ENCODE measurements around the gene EFHC1.

The EFHC1 gene

GRCh38 chr6:52482903-52483670, 62.9 kb downstream of the EFHC1 start:
- no peak for DNase-seq (ENCODE audit: low spot score)
- no peaks in the 10 kb centered on the region for H3K27me3 ChIP-seq (ENCODE audit: control insufficient read depth in 3 of 3, insufficient read depth in 3 of 3, low read depth in 1 of 3, low read length in 3 of 3)
- no peak overlapping the region for H2BK15ac ChIP-seq (ENCODE audit: low read length)
- H2BK12ac ChIP-seq (ENCODE audit: low read length): no peak overlapping the region
- peaks cover 0 to 6% of the 10 kb centered on the region in 2 donors for H3K4me1 ChIP-seq (ENCODE audit: control insufficient read depth in 2 of 2, insufficient read depth in 1 of 2, low read depth in 1 of 2, low read length in 2 of 2)
- no peak overlapping the region for H4K8ac ChIP-seq (ENCODE audit: low read depth, low read length)
- H2BK5ac ChIP-seq (ENCODE audit: low read length): no peak overlapping the region
- no peak overlapping the region for H3K18ac ChIP-seq (ENCODE audit: low read length)
- no peak overlapping the region for H2AFZ ChIP-seq (ENCODE audit: low read length)
- no peak overlapping the region for H3K4me3 ChIP-seq (ENCODE audit: low read length in 2 of 2)
- H4K91ac ChIP-seq (ENCODE audit: low read depth, low read length, poor library complexity): no peak overlapping the region
- H3K4ac ChIP-seq (ENCODE audit: low read length): no peak overlapping the region
- no peaks in the 10 kb centered on the region for H3K79me1 ChIP-seq (ENCODE audit: low read depth, low read length)
- no peaks in the 10 kb centered on the region for H3K9me3 ChIP-seq (replicated peaks in 1 of 2; ENCODE audit: control insufficient read depth in 2 of 2, insufficient read depth in 1 of 2, low read depth in 1 of 2, low read length in 2 of 2)
- H3K9ac ChIP-seq (ENCODE audit: low read depth, low read length, poor library complexity): no peak overlapping the region
- H3K4me2 ChIP-seq (ENCODE audit: insufficient read depth, low read length, poor library complexity, severe bottlenecking): no peak overlapping the region
- H3K27ac ChIP-seq (replicated peaks; ENCODE audit: low read length): no peak overlapping the region
- H3K36me3 ChIP-seq (replicated peaks in 1 of 2; ENCODE audit: control insufficient read depth in 2 of 2, insufficient read depth in 2 of 2, low read length in 2 of 2): peaks cover 7 to 38% of the 10 kb centered on the region in 2 donors
- WGBS, 2 donors (ENCODE audit: extremely low coverage in 2 of 2, insufficient read length in 2 of 2, insufficient replicate concordance in 1 of 2): no CpG with 5 or more reads among the region's 7 CpGs
- H2AK5ac ChIP-seq (ENCODE audit: low read depth, low read length): no peak overlapping the region
- no peak overlapping the region for H3K23ac ChIP-seq (ENCODE audit: low read depth, low read length, poor library complexity)
- no peak overlapping the region for H3K14ac ChIP-seq (ENCODE audit: low read length)
- no peak overlapping the region for H2BK120ac ChIP-seq (ENCODE audit: low read depth, low read length)

- H3K27ac ChIP-seq (replicated peaks; ENCODE audit: low read length): no peak overlapping the region
- no peak overlapping the region for H2BK5ac ChIP-seq (ENCODE audit: low read length)
- no peak overlapping the region for H2BK15ac ChIP-seq (ENCODE audit: low read length)
- H3K79me1 ChIP-seq (ENCODE audit: low read depth, low read length): no peaks in the 10 kb centered on the region
- no peaks in the 10 kb centered on the region for H3K9me3 ChIP-seq (replicated peaks in 1 of 2; ENCODE audit: control insufficient read depth in 2 of 2, insufficient read depth in 1 of 2, low read depth in 1 of 2, low read length in 2 of 2)
- H3K4me2 ChIP-seq (ENCODE audit: insufficient read depth, low read length, poor library complexity, severe bottlenecking): no peak overlapping the region
- peaks cover 0 to 6% of the 10 kb centered on the region in 2 donors for H3K4me1 ChIP-seq (ENCODE audit: control insufficient read depth in 2 of 2, insufficient read depth in 1 of 2, low read depth in 1 of 2, low read length in 2 of 2)
- H3K36me3 ChIP-seq (replicated peaks in 1 of 2; ENCODE audit: control insufficient read depth in 2 of 2, insufficient read depth in 2 of 2, low read length in 2 of 2): peaks cover 7 to 38% of the 10 kb centered on the region in 2 donors
- DNase-seq (ENCODE audit: low spot score): no peak
- WGBS, 2 donors (ENCODE audit: extremely low coverage in 2 of 2, insufficient read length in 2 of 2, insufficient replicate concordance in 1 of 2): no CpG with 5 or more reads among the region's 3 CpGs
- H2AK5ac ChIP-seq (ENCODE audit: low read depth, low read length): no peak overlapping the region
- no peak overlapping the region for H3K4me3 ChIP-seq (ENCODE audit: low read length in 2 of 2)
- no peak overlapping the region for H3K18ac ChIP-seq (ENCODE audit: low read length)
- no peak overlapping the region for H4K91ac ChIP-seq (ENCODE audit: low read depth, low read length, poor library complexity)
- H3K9ac ChIP-seq (ENCODE audit: low read depth, low read length, poor library complexity): no peak overlapping the region
- no peak overlapping the region for H2AFZ ChIP-seq (ENCODE audit: low read length)
- H3K4ac ChIP-seq (ENCODE audit: low read length): no peak overlapping the region
- no peak overlapping the region for H3K23ac ChIP-seq (ENCODE audit: low read depth, low read length, poor library complexity)
- no peaks in the 10 kb centered on the region for H3K27me3 ChIP-seq (ENCODE audit: control insufficient read depth in 3 of 3, insufficient read depth in 3 of 3, low read depth in 1 of 3, low read length in 3 of 3)
- no peak overlapping the region for H2BK12ac ChIP-seq (ENCODE audit: low read length)
- no peak overlapping the region for H2BK120ac ChIP-seq (ENCODE audit: low read depth, low read length)
- H4K8ac ChIP-seq (ENCODE audit: low read depth, low read length): no peak overlapping the region
- H3K14ac ChIP-seq (ENCODE audit: low read length): no peak overlapping the region
Measured at GRCh38 chr6:52483671-52484003, 63.5 kb downstream of the EFHC1 start.

GRCh38 chr6:52489881-52490280, 69.7 kb downstream of the EFHC1 start:
- WGBS, 2 donors (ENCODE audit: extremely low coverage in 2 of 2, insufficient read length in 2 of 2, insufficient replicate concordance in 1 of 2): no CpG with 5 or more reads among the region's 5 CpGs

GRCh38 chr6:52491203-52492069, 71.3 kb downstream of the EFHC1 start:
- Histone ChIP-seq H3K9ac (ENCODE audit: low read depth, low read length, poor library complexity) (no peak overlapping the region), H3K4me2 (ENCODE audit: insufficient read depth, low read length, poor library complexity, severe bottlenecking) (no peak overlapping the region), H3K4ac (ENCODE audit: low read length) (no peak overlapping the region), H3K27ac (replicated peaks; ENCODE audit: low read length) (no peak overlapping the region), H3K36me3 (replicated peaks in 1 of 2; ENCODE audit: control insufficient read depth in 2 of 2, insufficient read depth in 2 of 2, low read length in 2 of 2) (peaks cover 4 to 59% of the 10 kb centered on the region in 2 donors), H2BK5ac (ENCODE audit: low read length) (no peak overlapping the region), H2AK5ac (ENCODE audit: low read depth, low read length) (no peak overlapping the region), H3K4me3 (ENCODE audit: low read length in 2 of 2) (no peak overlapping the region), H4K8ac (ENCODE audit: low read depth, low read length) (no peak overlapping the region), H2AFZ (ENCODE audit: low read length) (no peak overlapping the region), H2BK15ac (ENCODE audit: low read length) (no peak overlapping the region), H3K14ac (ENCODE audit: low read length) (no peak overlapping the region), H3K27me3 (ENCODE audit: control insufficient read depth in 3 of 3, insufficient read depth in 3 of 3, low read depth in 1 of 3, low read length in 3 of 3) (no peaks in the 10 kb centered on the region), H2BK12ac (ENCODE audit: low read length) (no peak overlapping the region), H3K18ac (ENCODE audit: low read length) (no peak overlapping the region), H3K9me3 (replicated peaks in 1 of 2; ENCODE audit: control insufficient read depth in 2 of 2, insufficient read depth in 1 of 2, low read depth in 1 of 2, low read length in 2 of 2) (no peaks in the 10 kb centered on the region), H3K23ac (ENCODE audit: low read depth, low read length, poor library complexity) (no peak overlapping the region), H4K91ac (ENCODE audit: low read depth, low read length, poor library complexity) (no peak overlapping the region), H3K4me1 (ENCODE audit: control insufficient read depth in 2 of 2, insufficient read depth in 1 of 2, low read depth in 1 of 2, low read length in 2 of 2) (no peaks in the 10 kb centered on the region), H3K79me1 (ENCODE audit: low read depth, low read length) (no peaks in the 10 kb centered on the region), H2BK120ac (ENCODE audit: low read depth, low read length) (no peak overlapping the region)
- no peak for DNase-seq (ENCODE audit: low spot score)
- no CpG with 5 or more reads among the region's 14 CpGs for WGBS, 2 donors (ENCODE audit: extremely low coverage in 2 of 2, insufficient read length in 2 of 2, insufficient replicate concordance in 1 of 2)

More at GRCh38 chr6:52489881-52490280, 69.7 kb downstream of the EFHC1 start:
- Histone ChIP-seq H3K36me3 (replicated peaks in 1 of 2; ENCODE audit: control insufficient read depth in 2 of 2, insufficient read depth in 2 of 2, low read length in 2 of 2) (peaks cover 3 to 56% of the 10 kb centered on the region in 2 donors), H4K8ac (ENCODE audit: low read depth, low read length) (no peak overlapping the region), H3K27me3 (ENCODE audit: control insufficient read depth in 3 of 3, insufficient read depth in 3 of 3, low read depth in 1 of 3, low read length in 3 of 3) (no peaks in the 10 kb centered on the region), H3K27ac (replicated peaks; ENCODE audit: low read length) (no peak overlapping the region), H2AFZ (ENCODE audit: low read length) (no peak overlapping the region), H3K9ac (ENCODE audit: low read depth, low read length, poor library complexity) (no peak overlapping the region), H2BK12ac (ENCODE audit: low read length) (no peak overlapping the region), H2AK5ac (ENCODE audit: low read depth, low read length) (no peak overlapping the region), H2BK5ac (ENCODE audit: low read length) (no peak overlapping the region), H3K79me1 (ENCODE audit: low read depth, low read length) (no peaks in the 10 kb centered on the region), H2BK15ac (ENCODE audit: low read length) (no peak overlapping the region), H3K23ac (ENCODE audit: low read depth, low read length, poor library complexity) (no peak overlapping the region), H3K4ac (ENCODE audit: low read length) (no peak overlapping the region), H3K18ac (ENCODE audit: low read length) (no peak overlapping the region), H3K4me1 (ENCODE audit: control insufficient read depth in 2 of 2, insufficient read depth in 1 of 2, low read depth in 1 of 2, low read length in 2 of 2) (no peaks in the 10 kb centered on the region), H4K91ac (ENCODE audit: low read depth, low read length, poor library complexity) (no peak overlapping the region), H3K4me2 (ENCODE audit: insufficient read depth, low read length, poor library complexity, severe bottlenecking) (no peak overlapping the region), H3K14ac (ENCODE audit: low read length) (no peak overlapping the region), H3K4me3 (ENCODE audit: low read length in 2 of 2) (no peak overlapping the region), H3K9me3 (replicated peaks in 1 of 2; ENCODE audit: control insufficient read depth in 2 of 2, insufficient read depth in 1 of 2, low read depth in 1 of 2, low read length in 2 of 2) (no peaks in the 10 kb centered on the region), H2BK120ac (ENCODE audit: low read depth, low read length) (no peak overlapping the region)
- no peak for DNase-seq (ENCODE audit: low spot score)
